GM15510 (cell line): ENCODE results near the gene LETM1.

Experiments
- POLR2A ChIP-seq: IDR thresholded peaks from 3 replicates; pipeline ENCODE4 v1.6.1; 2011; ENCODE audit warnings: borderline replicate concordance; ENCODE audit not compliant: insufficient read length; ENCODE audit errors: extremely low read depth

The LETM1 gene

GRCh38 chr4:1830234-1830633 lies 25.7 kb downstream of the LETM1 start:
- no peak for TF ChIP-seq POLR2A

DNA sequence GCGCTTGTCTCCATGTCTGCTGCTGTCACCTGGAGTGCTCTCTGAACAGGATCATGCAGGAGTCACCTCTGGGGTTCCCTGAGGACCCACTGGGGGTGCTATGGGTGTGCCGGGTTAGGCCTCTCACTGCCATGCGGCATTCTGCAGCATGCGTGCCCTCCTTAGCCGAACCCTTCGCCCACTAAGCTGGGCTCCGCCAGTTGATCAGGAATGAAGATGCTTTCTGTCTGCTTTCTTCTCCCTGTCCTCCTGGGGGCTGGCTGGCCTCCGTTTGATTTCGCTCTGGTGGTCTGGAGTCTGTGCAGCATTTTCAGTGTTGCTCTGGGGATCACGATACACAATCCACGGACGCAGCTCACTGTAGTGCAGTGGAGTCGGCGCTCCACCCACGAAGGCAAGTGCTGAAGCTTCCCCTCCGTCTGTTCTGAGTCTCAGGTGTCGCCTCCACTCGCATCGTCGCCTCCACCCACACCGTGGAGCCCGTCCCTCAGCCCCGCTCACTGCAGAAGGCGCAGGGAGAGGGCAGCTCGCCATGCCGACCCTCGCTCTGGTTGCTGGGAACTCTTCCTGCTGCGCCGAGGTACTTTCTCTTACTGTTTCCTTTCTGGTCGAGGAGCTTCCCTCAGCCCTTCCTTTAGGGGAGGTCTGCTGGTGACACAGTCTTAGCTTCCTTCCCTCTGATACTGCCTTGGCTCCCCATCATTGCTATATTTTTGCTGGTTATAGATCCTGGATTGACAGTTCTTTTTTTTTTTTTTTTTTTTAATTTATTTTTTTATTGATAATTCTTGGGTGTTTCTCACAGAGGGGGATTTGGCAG lies 29.2 kb downstream of the LETM1 start:
- TF ChIP-seq POLR2A: no peak

- TF ChIP-seq POLR2A: no peak
These were observed 30.6 kb downstream of the LETM1 start for GRCh38 chr4:1825326-1825725.

DNA sequence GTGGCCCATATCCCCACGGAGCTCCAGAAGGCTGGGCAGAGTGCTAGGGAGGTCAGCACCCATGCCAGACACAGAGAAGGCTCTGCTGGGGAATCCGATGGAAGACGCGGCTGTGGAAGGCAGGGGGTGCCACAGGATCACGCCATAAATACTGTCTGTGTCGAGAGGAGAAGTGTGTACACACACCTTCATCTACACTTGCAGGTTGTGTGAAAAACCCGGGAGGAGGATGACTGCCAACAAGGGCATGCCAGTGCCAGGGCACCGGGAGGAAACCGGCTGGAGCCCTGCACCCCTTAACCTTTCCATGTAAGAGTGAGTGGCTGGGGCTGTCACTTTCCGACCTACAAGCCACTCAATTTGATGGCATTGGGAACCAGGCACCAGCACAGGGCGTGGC lies 31.2 kb downstream of the LETM1 start:
- no peak for TF ChIP-seq POLR2A

DNA sequence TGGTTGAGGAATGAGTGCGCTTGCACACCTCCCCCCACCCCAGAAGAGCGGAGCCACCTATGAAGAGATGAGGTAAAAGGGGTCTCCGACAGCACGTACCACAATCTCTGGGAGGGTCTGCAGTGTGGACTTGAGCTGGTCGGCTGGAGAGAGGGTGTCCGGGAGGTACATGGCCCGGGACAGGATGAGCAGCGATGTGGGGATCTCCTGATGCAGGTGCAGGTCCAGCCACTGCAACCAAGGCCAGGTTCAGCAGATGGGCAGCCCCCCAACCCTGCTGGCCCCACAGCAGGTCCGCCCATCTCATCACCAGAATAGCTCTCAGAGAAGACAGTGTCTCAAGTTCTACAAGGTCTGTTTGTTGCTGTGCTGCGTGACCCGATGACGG lies 32.4 kb downstream of the LETM1 start:
- TF ChIP-seq POLR2A: no peak

DNA sequence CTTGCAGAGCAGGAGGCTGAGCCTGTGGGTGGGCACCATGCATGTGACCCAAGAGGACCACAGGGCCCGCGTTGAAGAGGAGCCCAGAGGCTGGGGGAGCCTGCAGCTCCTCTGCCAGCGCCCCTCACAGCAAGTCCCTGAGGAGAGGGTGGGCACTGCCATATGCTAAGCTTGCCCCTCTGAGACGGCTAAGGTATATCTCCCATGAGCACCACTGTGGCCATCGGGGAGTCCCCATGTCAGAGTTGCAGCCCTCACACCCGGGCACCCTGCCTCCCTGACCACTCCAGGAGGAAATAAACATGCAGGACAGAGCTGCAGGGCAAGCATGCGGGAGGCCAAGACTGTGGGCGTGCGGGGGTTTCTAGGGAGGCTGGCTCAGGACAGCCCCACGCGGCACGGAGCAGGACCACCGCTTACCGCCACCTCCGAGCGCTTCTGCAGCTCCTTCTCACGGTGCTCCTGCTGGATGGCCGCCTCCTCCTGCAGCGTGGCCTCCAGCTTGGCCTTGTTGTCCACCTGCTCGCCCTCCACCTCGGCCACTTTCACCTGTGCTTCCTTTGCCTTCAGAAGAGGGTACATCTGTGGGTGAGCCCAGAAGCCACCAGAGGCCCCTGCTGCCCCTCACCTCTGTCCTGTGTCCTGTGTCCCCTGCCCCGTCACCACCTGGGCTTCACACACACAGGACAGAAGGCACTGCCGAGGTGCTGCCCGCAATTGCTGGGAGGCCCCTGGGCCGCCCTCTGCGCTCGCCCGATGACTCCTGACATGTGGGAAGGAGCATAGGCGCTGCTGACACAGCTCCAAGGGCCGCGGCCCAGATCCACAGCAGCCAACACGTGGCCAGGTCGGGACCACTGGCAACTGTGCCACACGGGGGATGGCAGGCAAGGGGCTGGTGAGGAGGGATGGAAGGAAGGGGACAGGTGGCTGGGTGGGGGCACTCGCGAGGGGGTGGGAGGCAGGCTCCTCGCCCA lies 33.1 kb downstream of the LETM1 start:
- TF ChIP-seq POLR2A: no peak

GRCh38 chr4:1821679-1822567 lies 34.0 kb downstream of the LETM1 start:
- no peak for TF ChIP-seq POLR2A

GRCh38 chr4:1819816-1820215 lies 36.1 kb downstream of the LETM1 start:
- TF ChIP-seq POLR2A: no peak

DNA sequence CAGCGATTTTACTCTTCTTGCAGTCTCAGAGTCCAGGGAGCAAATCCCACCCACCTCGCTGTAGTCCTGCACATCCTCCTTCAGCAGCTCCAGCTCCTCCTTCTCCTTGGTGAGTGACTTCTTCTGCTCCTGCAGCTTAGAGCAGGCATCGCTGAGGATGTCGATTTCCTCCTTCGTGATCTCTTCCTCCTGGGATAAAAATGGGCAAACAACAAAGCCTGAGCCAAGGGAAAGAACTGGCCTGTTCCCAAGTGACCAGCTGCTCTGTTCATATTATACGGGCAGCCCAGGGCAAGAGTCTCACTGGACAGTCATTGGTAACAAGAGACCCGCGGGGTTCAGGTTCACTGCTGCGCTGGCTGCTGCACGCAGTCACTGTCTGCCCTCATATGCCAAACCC lies 36.7 kb downstream of the LETM1 start:
- TF ChIP-seq POLR2A: no peak

DNA sequence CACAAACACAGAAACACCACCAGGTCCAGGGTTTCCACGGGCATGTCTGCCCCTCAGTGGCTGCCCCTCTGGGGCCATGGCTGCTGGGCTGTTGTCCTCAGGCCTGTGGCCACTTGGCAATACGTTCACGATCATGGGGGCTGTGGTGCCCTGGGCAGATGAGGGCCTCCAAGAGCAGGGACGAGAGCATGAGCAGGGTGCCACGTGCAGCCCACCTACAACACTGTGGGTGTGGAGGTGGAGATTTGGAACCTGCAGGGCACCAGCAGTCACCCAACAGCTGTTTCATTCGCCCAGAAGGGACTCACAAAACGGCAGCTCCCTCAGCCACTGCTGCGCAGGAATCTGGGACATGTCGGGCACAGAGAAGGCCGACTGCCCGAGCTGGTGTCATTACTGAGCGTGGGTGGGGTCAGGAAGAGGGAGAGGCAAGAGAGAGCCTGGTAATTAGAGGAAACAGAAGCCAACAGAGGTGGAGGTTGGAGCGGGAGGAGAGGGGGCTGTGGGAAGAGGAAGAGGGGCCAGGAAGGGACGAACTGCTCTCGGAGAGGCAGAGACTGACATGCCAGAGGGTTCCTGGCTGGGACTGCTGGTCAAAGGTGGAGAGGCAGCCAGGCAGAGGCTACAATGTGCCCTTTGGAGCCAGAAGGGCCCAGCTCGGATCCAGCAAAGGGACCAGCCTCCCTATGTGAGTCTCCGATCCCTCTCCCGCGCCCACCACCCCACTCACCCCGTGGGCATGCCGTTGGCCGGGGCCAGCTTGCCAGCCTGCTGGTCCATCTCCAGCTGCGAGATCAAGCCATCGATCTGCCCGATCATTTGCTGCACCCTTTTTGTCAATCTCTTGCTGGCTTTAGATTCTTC lies 39.7 kb downstream of the LETM1 start:
- no peak for TF ChIP-seq POLR2A

GRCh38 chr4:1815096-1815996 lies 40.6 kb downstream of the LETM1 start:
- TF ChIP-seq POLR2A: no peak

- no peak for TF ChIP-seq POLR2A
These were observed 41.5 kb downstream of the LETM1 start for GRCh38 chr4:1814453-1814852.

DNA sequence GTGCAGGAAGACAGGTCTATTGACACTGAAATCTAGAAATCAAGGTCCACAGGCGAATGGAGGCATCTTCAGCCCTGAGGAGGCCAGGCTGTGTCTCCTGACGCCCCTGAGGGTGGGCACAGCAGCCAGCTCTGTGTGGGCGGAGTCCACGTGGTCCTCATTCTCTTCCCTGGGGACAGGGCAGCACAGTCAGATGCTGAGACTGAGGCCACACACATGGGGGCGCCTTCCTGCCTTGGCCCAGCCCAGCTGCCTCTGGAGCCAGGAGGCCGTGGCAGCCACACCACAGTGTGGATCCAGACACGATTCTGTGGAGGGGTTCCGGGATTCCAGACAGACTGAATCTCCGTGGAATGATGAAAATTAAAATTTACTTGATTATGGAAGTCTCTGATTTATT lies 42.0 kb downstream of the LETM1 start:
- no peak for TF ChIP-seq POLR2A

DNA sequence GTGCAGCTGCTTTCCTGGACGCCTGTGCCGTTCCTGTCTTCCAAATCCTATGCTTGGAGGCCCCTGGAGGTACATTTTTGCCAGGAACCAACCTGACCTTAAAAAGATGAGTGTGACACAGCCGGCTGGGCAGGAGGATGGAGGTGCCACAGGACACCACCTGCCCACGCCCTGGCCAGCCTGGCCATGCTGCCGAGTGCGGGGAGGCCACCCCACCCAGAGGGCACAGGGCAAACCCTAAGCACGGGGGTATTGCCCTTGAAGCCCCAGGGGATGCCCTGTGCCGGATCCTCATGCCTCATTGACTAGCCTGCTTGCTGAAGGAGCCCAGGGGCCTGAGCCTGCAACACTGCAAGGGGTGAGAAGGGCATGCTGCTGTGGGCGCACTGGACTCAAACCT lies 42.7 kb downstream of the LETM1 start:
- no peak for TF ChIP-seq POLR2A

- TF ChIP-seq POLR2A: no peak
These were observed 43.2 kb downstream of the LETM1 start for GRCh38 chr4:1812720-1813119.
